ENCODE results near the gene RHNO1. TPM values are rescaled to one million over a fixed set of nuclear protein-coding genes. Genes with fewer than 3 reads are reported as not detected.

RHNO1 gene
- total RNA-seq, 1 experiment from 2014 or later = 71.7 TPM

- Histone ChIP-seq H3K27me3 (replicated peaks; ENCODE audit: insufficient read depth, low read depth, low read length, poor library complexity) (no peaks in the 10 kb centered on the region), H3K4me1 (ENCODE audit: insufficient read depth, low read length, poor library complexity, severe bottlenecking) (peaks cover 25% of the 10 kb centered on the region), H3K27ac (ENCODE audit: low read depth, low read length, poor library complexity, severe bottlenecking) (peak overlapping the region; percentile 40), H3K9me3 (ENCODE audit: low read depth, low read length, poor library complexity, severe bottlenecking) (no peaks in the 10 kb centered on the region), H3K36me3 (ENCODE audit: insufficient read depth, low read length, poor library complexity, severe bottlenecking) (no peaks in the 10 kb centered on the region), H3K4me3 (ENCODE audit: low read depth, low read length, poor library complexity, severe bottlenecking) (no peak overlapping the region)
- BruUV-seq (replicated peaks) = no TSS peak
- ChIA-PET POLR2A (ENCODE audit: low non-redundant PET) (no interaction called here), CTCF (interaction anchor here (0.6 to 2.0 kb wide), 6 partner anchors 8 to 515 kb away, joined by 3 to 10 read pairs (median 4); no protein-coding TSS in a partner anchor)
- TF ChIP-seq EZH2 (IDR thresholded peaks at IDR 0.05; ENCODE audit: borderline replicate concordance, low read depth, low read length, poor library complexity, severe bottlenecking) = no peak
- TF ChIP-seq, protein P1, sequence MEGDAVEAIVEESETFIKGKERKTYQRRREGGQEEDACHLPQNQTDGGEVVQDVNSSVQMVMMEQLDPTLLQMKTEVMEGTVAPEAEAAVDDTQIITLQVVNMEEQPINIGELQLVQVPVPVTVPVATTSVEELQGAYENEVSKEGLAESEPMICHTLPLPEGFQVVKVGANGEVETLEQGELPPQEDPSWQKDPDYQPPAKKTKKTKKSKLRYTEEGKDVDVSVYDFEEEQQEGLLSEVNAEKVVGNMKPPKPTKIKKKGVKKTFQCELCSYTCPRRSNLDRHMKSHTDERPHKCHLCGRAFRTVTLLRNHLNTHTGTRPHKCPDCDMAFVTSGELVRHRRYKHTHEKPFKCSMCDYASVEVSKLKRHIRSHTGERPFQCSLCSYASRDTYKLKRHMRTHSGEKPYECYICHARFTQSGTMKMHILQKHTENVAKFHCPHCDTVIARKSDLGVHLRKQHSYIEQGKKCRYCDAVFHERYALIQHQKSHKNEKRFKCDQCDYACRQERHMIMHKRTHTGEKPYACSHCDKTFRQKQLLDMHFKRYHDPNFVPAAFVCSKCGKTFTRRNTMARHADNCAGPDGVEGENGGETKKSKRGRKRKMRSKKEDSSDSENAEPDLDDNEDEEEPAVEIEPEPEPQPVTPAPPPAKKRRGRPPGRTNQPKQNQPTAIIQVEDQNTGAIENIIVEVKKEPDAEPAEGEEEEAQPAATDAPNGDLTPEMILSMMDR (conservative IDR thresholded peaks at IDR 0.05; ENCODE audit: low read depth, low read length) = no peak
- intact Hi-C loops (cut with micrococcal nuclease; ENCODE audit: unreplicated experiment) = no loop called here
- peak; percentile 81 for DNase-seq (ENCODE audit: low spot score)
These were observed 31.7 kb upstream of the RHNO1 start for GRCh38 chr12:2845280-2845679.

DNA sequence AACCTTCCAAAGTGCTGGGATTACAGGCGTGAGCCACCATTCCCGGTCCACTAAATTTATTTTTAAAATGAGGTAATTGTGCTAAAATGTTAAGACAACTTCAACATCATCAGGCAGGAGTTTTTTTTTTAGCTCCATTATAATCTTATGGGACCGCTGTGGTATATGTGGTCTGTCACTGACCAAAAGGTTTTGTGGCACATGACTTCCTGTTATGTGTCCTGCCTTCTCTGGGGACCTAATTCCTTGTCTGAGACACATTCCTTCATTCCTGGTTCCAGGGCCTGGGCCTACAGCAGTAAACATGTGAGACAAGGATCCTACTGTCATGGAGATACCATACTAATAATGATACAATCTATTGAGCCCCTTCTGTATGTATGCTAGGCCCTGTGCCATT lies 25.1 kb upstream of the RHNO1 start:
- CTCF ChIA-PET = no interaction called here
- H3K36me3 ChIP-seq (ENCODE audit: insufficient read depth, low read length, poor library complexity, severe bottlenecking) = no peaks in the 10 kb centered on the region
- intact Hi-C loops (cut with micrococcal nuclease; ENCODE audit: unreplicated experiment) = loop anchor here (5.0 kb wide), 1 partner anchor 190 kb away; no protein-coding TSS in a partner anchor

DNA sequence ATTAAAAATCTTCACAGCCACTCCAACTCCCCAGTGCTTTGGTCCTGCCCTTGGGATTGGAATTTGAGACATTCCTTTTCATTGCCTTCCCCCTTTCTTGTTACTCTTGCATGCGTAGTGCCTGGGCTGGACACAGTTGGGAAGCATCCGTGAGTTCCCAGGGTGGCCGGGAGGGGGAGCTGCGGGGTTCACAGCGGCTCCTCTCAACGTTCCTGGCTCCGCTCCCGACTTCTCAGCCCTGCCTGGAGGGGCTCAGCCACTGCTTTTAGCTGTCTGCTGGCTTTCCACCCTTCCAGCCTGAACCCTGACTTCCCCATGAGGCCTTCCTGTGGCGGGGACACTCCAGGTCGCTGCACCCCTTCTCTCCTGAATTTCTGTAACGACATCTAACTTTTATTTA lies 23.4 kb upstream of the RHNO1 start:
- peaks cover 9% of the 10 kb centered on the region for H3K36me3 ChIP-seq (ENCODE audit: insufficient read depth, low read length, poor library complexity, severe bottlenecking)
- POLR2A ChIA-PET (ENCODE audit: low non-redundant PET) = no interaction called here
- TF ChIP-seq, protein P1 (conservative IDR thresholded peaks at IDR 0.05; ENCODE audit: low read depth, low read length) = peak; percentile 91
- no peak for TF ChIP-seq EZH2 (IDR thresholded peaks at IDR 0.05; ENCODE audit: borderline replicate concordance, low read depth, low read length, poor library complexity, severe bottlenecking)
- peak; percentile 91 for DNase-seq (ENCODE audit: low spot score)
- H3K27ac ChIP-seq (ENCODE audit: low read depth, low read length, poor library complexity, severe bottlenecking) = no peak overlapping the region
- intact Hi-C loops (cut with micrococcal nuclease; ENCODE audit: unreplicated experiment) = loop anchor here (5.0 kb wide), 1 partner anchor 189 kb away; no protein-coding TSS in a partner anchor
- CTCF ChIA-PET = interaction anchor here (0.5 to 2.2 kb wide), 10 partner anchors 9 to 351 kb away, joined by 3 to 14 read pairs (median 6); partner anchors contain the start of gene TULP3
- H3K27me3 ChIP-seq (replicated peaks; ENCODE audit: insufficient read depth, low read depth, low read length, poor library complexity) = no peaks in the 10 kb centered on the region
- H3K4me3 ChIP-seq (ENCODE audit: low read depth, low read length, poor library complexity, severe bottlenecking) = no peak overlapping the region
- no peaks in the 10 kb centered on the region for H3K9me3 ChIP-seq (ENCODE audit: low read depth, low read length, poor library complexity, severe bottlenecking)
- no TSS peak for BruUV-seq (replicated peaks)
- no peaks in the 10 kb centered on the region for H3K4me1 ChIP-seq (ENCODE audit: insufficient read depth, low read length, poor library complexity, severe bottlenecking)

More for the DNA sequence above, 25.1 kb upstream of the RHNO1 start:
- H3K27me3 ChIP-seq (replicated peaks; ENCODE audit: insufficient read depth, low read depth, low read length, poor library complexity) = no peaks in the 10 kb centered on the region
- no TSS peak for BruUV-seq (replicated peaks)
- H3K27ac ChIP-seq (ENCODE audit: low read depth, low read length, poor library complexity, severe bottlenecking) = no peak overlapping the region
- TF ChIP-seq EZH2 (IDR thresholded peaks at IDR 0.05; ENCODE audit: borderline replicate concordance, low read depth, low read length, poor library complexity, severe bottlenecking) = no peak
- TF ChIP-seq, protein P1 (conservative IDR thresholded peaks at IDR 0.05; ENCODE audit: low read depth, low read length) = no peak
- POLR2A ChIA-PET (ENCODE audit: low non-redundant PET) = no interaction called here
- peaks cover 2% of the 10 kb centered on the region for H3K4me1 ChIP-seq (ENCODE audit: insufficient read depth, low read length, poor library complexity, severe bottlenecking)
- H3K4me3 ChIP-seq (ENCODE audit: low read depth, low read length, poor library complexity, severe bottlenecking) = no peak overlapping the region
- no peak for DNase-seq (ENCODE audit: low spot score)
- no peaks in the 10 kb centered on the region for H3K9me3 ChIP-seq (ENCODE audit: low read depth, low read length, poor library complexity, severe bottlenecking)
